Esophagus muscularis mucosa (tissue), 4 donors: Measurements from ENCODE around the gene OPTC. TPM values are rescaled to one million over a fixed set of nuclear protein-coding genes. Genes with fewer than 3 reads are reported as not detected.

ENCODE experiments used
- DNase-seq: peaks from one replicate; pipeline ENCODE4 v3.0.0-alpha.2; 2017; ENCODE audit errors: extremely low spot score
- H3K27ac ChIP-seq, 4 donors: fragments of 200-600 bp; sonication (generic); replicated peaks in 1 of 4; 1 replicate in 3 of 4; 2 replicates in 1 of 4; pipeline ENCODE4 v1.5.1; 2016 to 2019; ENCODE audit warnings: mild to moderate bottlenecking in 1 of 4
- H3K27me3 ChIP-seq, 4 donors: fragments of 200-600 bp; sonication (generic); one replicate each; pipeline versions ENCODE4 v1.5.1 to v1.6.0; 2016 to 2019
- H3K36me3 ChIP-seq, 4 donors: fragments of 200-600 bp; sonication (generic); one replicate each; pipeline ENCODE4 v1.5.1; 2016 to 2019
- H3K4me1 ChIP-seq, 4 donors: fragments of 200-600 bp; sonication (generic); one replicate each; pipeline ENCODE4 v1.5.1; 2016 to 2019
- H3K4me3 ChIP-seq, 4 donors: fragments of 200-600 bp; sonication (generic); 1 replicate in 2 of 4; 2 replicates in 2 of 4; pipeline ENCODE4 v1.5.1; 2016 to 2019; ENCODE audit warnings: mild to moderate bottlenecking in 4 of 4, moderate library complexity in 1 of 4
- H3K9me3 ChIP-seq, 4 donors: fragments of 200-600 bp; sonication (generic); 1 replicate in 3 of 4; 2 replicates in 1 of 4; pipeline ENCODE4 v1.5.1; 2016 to 2019
- EP300 ChIP-seq: sonication (generic); formaldehyde crosslinking; IDR thresholded peaks from one replicate; pipeline ENCODE4 v1.6.1; 2017; ENCODE audit warnings: antibody characterized with exemption
- POLR2A ChIP-seq: fragments of 450-650 bp; IDR thresholded peaks from one replicate; pipeline ENCODE4 v1.6.1; 2017; ENCODE audit warnings: antibody characterized with exemption, moderate library complexity, mild to moderate bottlenecking, low read depth
- POLR2AphosphoS5 ChIP-seq, 2 donors: sonication (generic); formaldehyde crosslinking; IDR thresholded peaks; one replicate each; pipeline ENCODE4 v1.6.1; 2017; ENCODE audit warnings: antibody characterized with exemption in 2 of 2
- WGBS: methylation state at CpG from one replicate; pipeline ENCODE4 v1.1.5; 2018; 5-methylcytosine and 5-hydroxymethylcytosine counted together
- intact Hi-C: fragments of 100-400 bp; cut with DNase I; formaldehyde crosslinking; loops from one replicate; pipeline ENCODE4 v1.15.1; 2023
- total RNA-seq, 4 donors: library from RNA; depleted of rRNA; stranded (reverse); fragments of >200 nt; gene quantifications; one replicate each; pipeline versions ENCODE4 v1.1.0 to v1.2.1, GENCODE V29; 2016
- TF ChIP-seq, protein P1 (sequence below), 3 experiments: fragments of 200-600 bp in 2 of 3; fragments of 450-650 bp in 1 of 3; sonication (generic) in 2 of 3; IDR thresholded peaks; one replicate each; pipeline ENCODE4 v1.5.1; 2017 to 2019; ENCODE audit warnings: antibody characterized with exemption in 3 of 3, mild to moderate bottlenecking in 2 of 3, moderate library complexity in 1 of 3

The OPTC gene
- total RNA-seq, 4 donors from 2014 or later, result not detected

DNA sequence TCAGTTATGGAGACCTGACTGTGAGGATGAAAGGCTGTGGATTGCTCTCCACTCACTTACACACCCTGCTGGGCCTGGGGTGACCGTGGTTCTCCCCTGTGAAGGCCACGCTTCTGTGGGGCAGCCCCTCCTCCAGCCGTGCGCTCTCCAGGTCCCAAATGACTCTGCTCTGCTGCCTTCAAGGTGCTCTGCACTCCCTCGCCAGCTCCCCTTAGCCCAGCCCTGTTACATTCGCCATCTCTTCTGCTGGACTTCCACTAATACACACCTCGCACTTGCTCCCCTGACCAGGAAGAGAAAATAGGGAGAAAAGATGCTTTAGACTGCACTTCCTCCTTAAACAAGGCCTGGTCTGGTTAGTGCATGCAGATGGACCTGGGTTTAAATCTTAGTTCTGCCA, 24.6 kb downstream of the OPTC start:
- Histone ChIP-seq H3K27me3 (no peaks in the 10 kb centered on the region), H3K4me3 (no peak overlapping the region), H3K36me3 (no peaks in the 10 kb centered on the region), H3K9me3 (no peaks in the 10 kb centered on the region), H3K4me1 (peaks cover 28 to 92% (median 56%) of the 10 kb centered on the region in 4 donors), H3K27ac (no peak overlapping the region)
- intact Hi-C loops, result loop anchor here (5.0 kb wide), 1 partner anchor 39 kb away; no protein-coding TSS in a partner anchor
- no peak for DNase-seq
- 95% methylated on average over 7 of the region's 7 CpGs for WGBS
- TF ChIP-seq POLR2A (no peak), POLR2AphosphoS5 (IDR thresholded peaks at IDR 0.05) (no peak), EP300 (no peak)
- TF ChIP-seq, protein P1, sequence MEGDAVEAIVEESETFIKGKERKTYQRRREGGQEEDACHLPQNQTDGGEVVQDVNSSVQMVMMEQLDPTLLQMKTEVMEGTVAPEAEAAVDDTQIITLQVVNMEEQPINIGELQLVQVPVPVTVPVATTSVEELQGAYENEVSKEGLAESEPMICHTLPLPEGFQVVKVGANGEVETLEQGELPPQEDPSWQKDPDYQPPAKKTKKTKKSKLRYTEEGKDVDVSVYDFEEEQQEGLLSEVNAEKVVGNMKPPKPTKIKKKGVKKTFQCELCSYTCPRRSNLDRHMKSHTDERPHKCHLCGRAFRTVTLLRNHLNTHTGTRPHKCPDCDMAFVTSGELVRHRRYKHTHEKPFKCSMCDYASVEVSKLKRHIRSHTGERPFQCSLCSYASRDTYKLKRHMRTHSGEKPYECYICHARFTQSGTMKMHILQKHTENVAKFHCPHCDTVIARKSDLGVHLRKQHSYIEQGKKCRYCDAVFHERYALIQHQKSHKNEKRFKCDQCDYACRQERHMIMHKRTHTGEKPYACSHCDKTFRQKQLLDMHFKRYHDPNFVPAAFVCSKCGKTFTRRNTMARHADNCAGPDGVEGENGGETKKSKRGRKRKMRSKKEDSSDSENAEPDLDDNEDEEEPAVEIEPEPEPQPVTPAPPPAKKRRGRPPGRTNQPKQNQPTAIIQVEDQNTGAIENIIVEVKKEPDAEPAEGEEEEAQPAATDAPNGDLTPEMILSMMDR (IDR thresholded peaks at IDR 0.05), result no peak

DNA sequence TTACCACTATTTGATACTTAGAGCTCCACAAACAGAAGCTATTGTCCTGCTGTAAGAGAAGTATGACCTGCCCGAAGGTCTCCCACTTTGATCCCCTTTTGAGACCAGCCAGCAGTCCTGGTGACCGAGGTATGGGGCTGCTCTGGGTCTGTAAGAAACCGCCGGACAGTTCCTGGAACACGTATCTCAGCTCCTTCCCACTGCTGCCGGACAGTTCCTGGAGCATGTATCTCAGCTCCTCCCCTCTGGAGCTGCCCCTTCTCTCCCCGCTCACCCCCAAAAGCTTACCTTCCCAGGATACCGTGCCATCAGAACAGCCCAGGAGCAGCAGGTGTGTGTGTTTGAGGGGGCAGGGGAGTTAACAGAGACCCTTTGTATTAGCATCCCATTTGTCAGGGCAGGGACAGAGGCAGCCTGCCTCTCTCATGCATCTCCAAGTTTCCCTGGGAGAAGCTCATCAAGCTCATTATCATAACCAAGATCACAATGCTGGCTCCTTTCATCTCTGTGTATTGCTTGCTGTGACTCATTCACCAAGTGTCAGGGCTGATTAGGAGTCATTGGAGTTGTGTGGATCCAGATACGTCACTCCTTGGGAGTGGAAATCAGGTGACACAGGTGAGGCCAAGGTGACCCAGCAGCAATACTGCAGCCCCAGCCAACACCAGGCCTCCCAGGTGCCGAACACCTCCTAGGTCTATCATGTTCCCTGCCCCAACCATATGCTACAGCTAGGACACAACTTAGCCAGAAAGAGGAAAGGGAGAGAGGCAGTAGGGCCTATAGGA, 25.3 kb downstream of the OPTC start:
- WGBS, result 78% methylated on average over 10 of the region's 10 CpGs
- H3K27ac ChIP-seq, result no peak overlapping the region
- H3K9me3 ChIP-seq, result no peaks in the 10 kb centered on the region
- H3K36me3 ChIP-seq, result no peaks in the 10 kb centered on the region
- DNase-seq, result no peak
- TF ChIP-seq POLR2AphosphoS5 (IDR thresholded peaks at IDR 0.05) (no peak), EP300 (no peak), POLR2A (no peak)
- TF ChIP-seq, protein P1 (IDR thresholded peaks at IDR 0.05), result no peak
- H3K27me3 ChIP-seq, result no peaks in the 10 kb centered on the region
- no peak overlapping the region for H3K4me3 ChIP-seq
- H3K4me1 ChIP-seq, result peaks cover 22 to 92% (median 56%) of the 10 kb centered on the region in 4 donors
- intact Hi-C loops, result loop anchor here (5.0 kb wide), 1 partner anchor 38 kb away; no protein-coding TSS in a partner anchor

DNA sequence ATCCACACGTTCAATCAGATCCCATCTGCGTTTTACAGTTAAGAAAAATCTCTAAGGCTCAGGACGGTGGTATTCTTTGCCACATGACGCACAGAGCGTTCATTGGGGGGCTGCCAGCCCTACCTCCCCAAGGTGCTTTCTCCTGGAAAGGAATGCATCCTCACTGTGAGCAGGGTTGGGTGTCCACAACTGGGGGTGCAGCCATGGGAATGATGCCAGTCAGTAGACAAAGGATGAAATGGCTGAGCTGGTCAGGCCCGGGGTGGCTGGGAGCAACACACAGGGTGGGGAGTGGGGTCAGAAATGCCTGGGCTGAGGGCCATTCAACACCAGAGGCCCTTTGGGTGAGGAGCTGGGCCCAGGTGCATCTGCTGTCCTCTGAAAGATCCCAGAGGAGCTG, 25.9 kb downstream of the OPTC start:
- H3K27ac ChIP-seq, result peak overlapping the region in 1 of 4 donors; percentile 18
- H3K4me3 ChIP-seq, result no peak overlapping the region
- no peak for DNase-seq
- H3K4me1 ChIP-seq, result peaks cover 28 to 92% (median 59%) of the 10 kb centered on the region in 4 donors
- H3K9me3 ChIP-seq, result no peaks in the 10 kb centered on the region
- 95% methylated on average over 6 of the region's 6 CpGs for WGBS
- intact Hi-C loops, result loop anchor here (5.0 kb wide), 1 partner anchor 37 kb away; no protein-coding TSS in a partner anchor
- no peaks in the 10 kb centered on the region for H3K36me3 ChIP-seq
- no peaks in the 10 kb centered on the region for H3K27me3 ChIP-seq
- TF ChIP-seq EP300 (no peak), POLR2A (no peak), POLR2AphosphoS5 (IDR thresholded peaks at IDR 0.05) (no peak)
- TF ChIP-seq, protein P1 (IDR thresholded peaks at IDR 0.05), result no peak

DNA sequence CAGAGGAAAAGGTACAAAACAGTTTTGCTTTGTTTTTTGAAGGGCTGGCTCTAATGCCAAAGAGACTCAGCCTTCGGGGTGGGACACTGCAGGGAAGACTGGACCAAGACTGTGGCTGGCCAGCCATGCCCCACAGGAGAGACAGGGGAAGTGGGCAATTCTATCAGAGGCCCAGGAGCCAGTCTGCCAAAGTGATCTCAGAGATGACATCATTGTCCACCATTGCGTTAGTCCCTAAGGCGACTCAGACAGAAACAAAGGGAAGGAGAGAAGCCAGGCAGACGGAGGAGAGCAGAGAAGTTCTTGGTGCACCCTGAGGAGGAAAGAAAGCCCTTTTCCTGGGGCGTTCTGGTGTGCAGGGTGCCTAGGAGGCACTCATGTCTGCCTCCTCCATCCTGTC, 26.4 kb downstream of the OPTC start:
- intact Hi-C loops, result no loop called here
- H3K4me3 ChIP-seq, result no peak overlapping the region
- peak overlapping the region in 1 of 4 donors; percentile 18 for H3K27ac ChIP-seq
- no peak for DNase-seq
- H3K4me1 ChIP-seq, result peaks cover 32 to 93% (median 63%) of the 10 kb centered on the region in 4 donors
- H3K36me3 ChIP-seq, result no peaks in the 10 kb centered on the region
- H3K9me3 ChIP-seq, result no peaks in the 10 kb centered on the region
- TF ChIP-seq POLR2AphosphoS5 (IDR thresholded peaks at IDR 0.05) (peak; percentile 8 to 31), POLR2A (no peak)
- WGBS, result 41% methylated on average over 5 of the region's 5 CpGs
- no peaks in the 10 kb centered on the region for H3K27me3 ChIP-seq

DNA sequence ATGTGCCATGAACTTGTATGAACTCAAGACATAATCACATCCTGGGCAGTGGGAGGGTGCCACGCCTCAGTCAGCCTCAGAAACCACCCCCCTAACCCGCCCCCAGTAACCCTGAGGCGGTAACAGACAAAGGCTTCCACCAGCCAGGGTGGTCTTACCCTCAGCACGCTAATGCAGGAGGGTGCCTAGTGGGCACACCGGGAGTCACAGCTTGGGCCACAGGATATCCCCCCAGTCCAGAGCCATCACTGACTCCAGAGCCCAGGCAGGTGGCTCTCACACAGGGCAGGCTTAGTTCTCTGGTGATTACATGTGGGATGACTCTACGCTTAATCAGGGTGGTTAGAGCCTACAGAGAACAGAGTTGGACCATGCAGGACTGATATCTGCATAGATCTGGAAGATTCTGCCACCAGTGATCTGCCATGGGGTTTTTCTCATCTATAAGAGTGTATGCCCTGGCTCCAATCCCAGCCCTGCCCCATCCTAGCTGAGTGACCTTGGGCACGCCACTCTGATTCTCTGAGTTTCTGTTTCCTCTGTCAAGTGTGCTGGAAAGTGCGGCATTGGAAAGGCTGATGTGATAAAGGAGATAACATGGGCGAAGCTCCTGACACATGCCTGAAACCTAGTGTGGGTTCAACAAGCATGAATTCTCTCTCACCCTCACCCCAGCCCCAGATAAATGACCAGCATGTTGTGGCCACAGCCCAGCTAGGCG, 27.3 kb downstream of the OPTC start:
- 87% methylated on average over 7 of the region's 10 CpGs for WGBS
- H3K27me3 ChIP-seq, result no peaks in the 10 kb centered on the region
- DNase-seq, result no peak
- intact Hi-C loops, result no loop called here
- peaks cover 38 to 94% (median 70%) of the 10 kb centered on the region in 4 donors for H3K4me1 ChIP-seq
- TF ChIP-seq EP300 (no peak), POLR2AphosphoS5 (IDR thresholded peaks at IDR 0.05) (no peak), POLR2A (no peak)
- TF ChIP-seq, protein P1 (IDR thresholded peaks at IDR 0.05), result no peak
- H3K9me3 ChIP-seq, result no peaks in the 10 kb centered on the region
- peak overlapping the region in 3 of 4 donors; percentile 35 to 58 (median 50) for H3K27ac ChIP-seq
- H3K36me3 ChIP-seq, result no peaks in the 10 kb centered on the region
- no peak overlapping the region for H3K4me3 ChIP-seq
